ENCODE data around the gene S100PBP. TPM values are rescaled to one million over a fixed set of nuclear protein-coding genes. Genes with fewer than 3 reads are reported as not detected.
"Not testable (repeated sequence)": the region's sequence is repeated elsewhere in the genome, so short reads cannot be mapped to it uniquely, and the experiment has no call there.

S100PBP gene
- total RNA-seq, 1 experiment from 2014 or later, result 25.2 TPM

DNA sequence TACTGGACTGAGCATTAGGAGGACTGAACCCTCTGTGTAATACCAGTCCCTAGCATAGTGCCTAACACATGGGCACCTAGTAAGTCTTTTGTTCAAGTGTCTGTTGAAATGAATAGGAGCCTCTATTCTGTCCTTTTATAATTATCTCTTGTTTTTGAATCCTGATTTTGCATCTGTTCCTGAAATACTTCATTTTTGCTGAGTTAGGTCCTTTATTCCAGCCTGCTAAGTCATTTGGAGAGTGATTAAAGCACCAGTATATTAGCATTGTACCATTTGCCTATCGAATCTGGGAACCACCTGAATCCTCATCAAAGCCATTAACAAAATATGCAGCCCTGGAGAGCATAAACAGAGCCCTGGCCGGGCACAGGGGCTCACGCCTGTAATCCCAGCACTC, 32.6 kb upstream of the S100PBP start:
- no peak for DNase-seq (ENCODE audit: low spot score)

DNA sequence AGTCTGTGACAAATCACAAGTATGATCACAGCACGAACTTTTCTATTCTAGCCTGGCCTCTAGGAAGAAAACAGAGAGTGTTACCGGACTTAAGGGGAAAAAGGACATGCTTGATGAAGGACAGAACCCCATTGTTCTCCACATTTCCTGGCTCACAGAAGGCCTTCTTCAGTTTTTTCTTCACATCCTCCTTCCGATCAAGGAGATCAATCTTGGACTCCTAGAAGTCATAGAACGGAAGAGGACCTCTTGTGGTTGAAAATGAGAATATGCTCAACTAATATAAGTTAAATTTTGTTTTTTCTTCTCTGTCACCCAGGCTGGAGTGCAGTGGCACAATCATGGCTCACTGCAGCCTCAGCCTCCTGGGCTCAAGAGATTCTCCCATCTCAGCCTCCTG, 30.6 kb upstream of the S100PBP start:
- no peak for DNase-seq (ENCODE audit: low spot score)

DNA sequence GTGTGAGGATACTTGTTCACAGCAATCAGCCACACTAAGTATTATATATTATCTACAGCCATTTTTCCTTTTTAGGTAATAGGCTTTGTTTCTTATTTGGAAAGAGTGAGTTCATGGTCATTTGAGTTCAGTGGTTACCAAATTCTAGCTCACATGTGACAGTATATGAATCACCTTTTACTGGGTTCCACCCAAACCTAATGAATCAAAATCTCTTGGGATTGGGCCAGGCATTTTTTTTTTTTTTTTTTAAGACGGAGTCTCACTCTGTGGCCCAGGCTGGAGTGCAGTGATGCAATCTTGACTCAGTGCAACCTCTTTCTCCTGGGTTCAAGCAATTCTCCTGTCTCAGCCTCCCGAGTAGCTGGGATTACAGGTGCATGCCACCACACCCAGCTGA, 28.1 kb upstream of the S100PBP start:
- peak; percentile 54 for DNase-seq (ENCODE audit: low spot score)

DNA sequence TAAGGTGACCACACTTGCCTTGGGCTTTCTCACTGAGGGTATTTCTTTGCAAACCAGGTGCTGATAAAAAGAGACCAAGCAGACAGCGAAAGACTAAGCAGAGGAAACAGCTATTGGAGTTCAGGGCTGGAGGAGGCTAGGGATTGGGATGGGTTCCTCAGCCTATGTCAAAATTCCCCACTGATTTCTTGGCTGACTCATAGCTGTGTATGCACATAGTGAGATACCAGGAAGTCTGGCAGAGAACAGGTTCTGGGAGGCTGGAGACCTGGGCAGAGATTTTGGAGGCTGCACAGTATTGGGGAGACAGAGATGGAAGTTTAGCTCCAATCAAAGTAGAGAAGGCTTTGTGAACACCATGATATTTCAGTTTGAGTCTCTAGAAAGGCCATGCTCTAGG, 25.6 kb upstream of the S100PBP start:
- DNase-seq (ENCODE audit: low spot score), result no peak

DNA sequence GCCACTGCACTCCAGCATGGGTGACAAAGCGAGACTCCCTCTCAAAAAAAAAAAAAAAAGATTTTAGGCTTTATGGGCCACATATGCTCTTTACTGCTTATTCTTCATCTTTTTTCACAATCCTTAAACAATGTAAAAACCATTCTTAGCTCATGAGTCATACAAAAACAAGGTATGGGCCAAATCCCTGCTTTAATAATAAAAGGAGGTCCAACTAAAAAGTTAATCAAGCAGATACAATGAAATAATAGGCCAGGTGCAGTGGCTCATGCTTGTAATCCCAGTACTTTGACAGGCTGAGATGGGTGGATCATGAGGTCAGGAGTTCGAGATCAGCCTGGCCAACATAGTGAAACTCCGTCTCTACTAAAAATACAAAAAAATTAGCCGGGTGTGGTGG, 21.7 kb upstream of the S100PBP start:
- DNase-seq (ENCODE audit: low spot score), result not testable (repeated sequence)

DNA sequence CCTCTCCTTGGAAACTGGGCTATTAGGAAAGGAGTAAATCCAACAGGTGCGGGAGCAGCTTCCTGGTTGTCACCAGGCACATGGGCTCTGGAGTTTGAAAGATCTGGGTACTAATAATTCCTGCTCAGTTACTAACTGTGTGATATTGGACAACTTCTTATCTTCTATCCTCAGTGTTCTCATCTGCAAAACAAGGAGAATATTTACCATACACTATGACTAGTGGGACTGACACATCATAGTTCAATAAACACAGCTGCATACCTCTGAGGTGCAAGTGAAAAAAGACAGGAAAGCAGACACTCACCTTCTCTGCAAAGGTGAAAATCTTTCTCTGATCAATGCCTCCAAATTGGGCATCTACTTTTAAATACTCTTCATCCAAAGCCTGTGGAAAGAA, 20.0 kb upstream of the S100PBP start:
- DNase-seq (ENCODE audit: low spot score), result no peak

DNA sequence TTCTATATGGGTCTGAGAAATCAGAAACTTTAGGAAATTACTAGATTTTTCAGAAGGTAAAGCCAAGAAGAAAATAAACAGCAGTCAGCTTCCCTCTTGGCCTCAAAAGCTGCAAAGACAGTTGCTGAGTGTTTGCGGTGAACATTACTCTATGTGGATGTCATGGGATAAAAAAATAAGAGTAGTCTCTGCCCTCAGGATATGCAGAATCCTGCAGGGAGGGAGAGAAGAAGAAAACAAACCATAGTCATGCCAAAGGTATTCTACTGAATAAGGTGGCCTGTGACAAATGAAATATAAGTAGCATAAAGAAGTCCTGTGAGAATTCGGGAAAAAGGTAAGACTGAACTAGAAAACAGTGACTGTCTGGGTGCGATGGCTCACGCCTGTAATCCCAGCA, 19.3 kb upstream of the S100PBP start:
- peak; percentile 60 for DNase-seq (ENCODE audit: low spot score)

DNA sequence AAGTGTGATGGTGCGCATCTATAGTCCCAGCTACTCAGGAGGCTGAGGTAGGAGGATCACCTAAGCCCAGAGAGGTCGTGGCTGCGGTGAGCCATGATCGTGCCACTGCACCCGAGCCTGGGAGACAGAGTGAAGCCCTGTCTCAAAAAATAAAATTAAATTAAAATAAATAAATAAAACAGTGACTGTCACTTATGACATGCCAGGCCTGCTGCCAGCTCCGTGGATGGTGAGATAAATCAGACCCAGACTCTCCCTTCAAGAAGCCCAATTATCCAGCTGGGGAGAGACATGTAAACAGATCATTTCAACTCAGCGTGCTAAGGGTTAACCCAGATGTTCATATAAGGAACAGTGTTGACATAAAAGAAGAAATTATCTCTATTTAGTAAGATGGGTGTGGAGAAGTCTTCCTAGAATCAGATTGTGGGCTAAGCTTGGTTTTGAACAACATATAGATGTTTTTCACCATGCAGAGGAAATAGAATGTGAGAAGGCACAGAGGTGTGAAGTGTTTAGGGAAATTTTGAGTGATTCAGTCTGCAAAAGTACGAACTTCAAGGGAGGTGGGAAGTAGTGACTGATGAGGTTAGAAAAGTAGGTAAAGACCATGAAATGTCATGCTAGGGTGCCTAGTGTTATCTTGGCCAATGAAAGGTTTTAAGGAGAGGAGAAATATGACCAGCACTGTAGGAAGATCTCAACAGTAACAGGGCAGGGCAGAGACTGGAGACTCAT, 18.6 kb upstream of the S100PBP start:
- DNase-seq (ENCODE audit: low spot score), result no peak

DNA sequence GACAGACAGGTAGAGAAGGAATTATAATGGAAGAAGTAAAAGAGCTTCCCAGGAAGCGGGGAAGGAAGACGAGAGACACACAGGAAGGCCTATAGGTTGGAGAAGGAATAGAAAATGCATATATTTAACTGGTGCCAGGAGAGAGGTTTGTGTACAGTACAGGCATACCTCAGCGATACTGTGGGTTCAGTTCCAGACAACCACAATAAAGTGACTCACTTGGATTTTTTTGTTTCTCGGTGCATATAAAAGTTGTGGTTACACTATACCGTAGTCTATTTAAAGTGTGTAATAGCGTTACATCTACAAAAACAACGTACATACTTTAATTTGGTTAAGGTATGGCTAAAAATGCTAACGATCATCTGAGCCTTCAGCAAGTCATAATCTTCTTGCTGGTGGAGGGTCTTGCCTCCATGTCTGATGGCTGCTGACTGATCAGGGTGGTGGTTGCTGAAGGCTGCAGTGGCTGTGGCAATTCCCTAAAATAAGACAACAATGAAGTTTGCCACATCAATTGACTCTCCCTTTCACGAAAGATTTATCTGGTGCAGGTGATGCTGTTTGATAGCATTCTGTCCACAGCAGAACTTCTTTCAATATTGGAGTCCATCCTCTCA, 16.2 kb upstream of the S100PBP start:
- DNase-seq (ENCODE audit: low spot score), result peak; percentile 68

DNA sequence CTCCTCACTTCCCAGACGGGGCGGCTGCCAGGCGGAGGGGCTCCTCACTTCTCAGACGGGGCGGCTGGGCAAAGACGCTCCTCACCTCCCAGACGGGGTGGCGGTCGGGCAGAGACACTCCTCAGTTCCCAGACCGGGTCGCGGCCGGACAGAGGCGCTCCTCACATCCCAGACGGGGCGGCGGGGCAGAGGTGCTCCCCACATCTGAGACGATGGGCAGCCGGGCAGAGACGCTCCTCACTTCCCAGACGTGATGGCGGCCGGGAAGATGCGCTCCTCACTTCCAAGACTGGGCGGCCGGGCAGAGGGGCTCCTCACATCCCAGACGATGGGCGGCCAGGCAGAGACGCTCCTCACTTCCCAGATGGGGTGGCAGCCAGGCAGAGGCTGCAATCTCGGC, 13.0 kb upstream of the S100PBP start:
- DNase-seq (ENCODE audit: low spot score), result not testable (repeated sequence)

DNA sequence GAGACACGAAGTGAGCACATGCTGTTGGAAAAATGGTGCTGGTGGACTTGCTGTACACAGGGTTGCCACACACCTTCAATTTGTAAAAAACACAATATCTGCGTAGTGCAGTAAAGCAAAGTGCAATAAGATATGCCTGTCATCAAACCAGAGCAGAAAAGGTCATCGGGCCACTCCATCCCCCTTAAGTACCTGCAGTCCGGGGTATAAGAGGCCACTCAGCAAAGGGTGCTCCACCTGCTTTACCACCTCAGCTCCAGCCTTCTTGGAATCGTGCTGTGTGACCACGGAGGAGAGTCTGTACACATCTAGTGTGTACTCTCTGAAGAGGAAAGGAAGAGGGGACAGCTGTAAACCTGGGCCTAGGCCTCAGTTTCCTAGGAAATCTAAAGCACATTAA, 11.2 kb upstream of the S100PBP start:
- DNase-seq (ENCODE audit: low spot score), result no peak

DNA sequence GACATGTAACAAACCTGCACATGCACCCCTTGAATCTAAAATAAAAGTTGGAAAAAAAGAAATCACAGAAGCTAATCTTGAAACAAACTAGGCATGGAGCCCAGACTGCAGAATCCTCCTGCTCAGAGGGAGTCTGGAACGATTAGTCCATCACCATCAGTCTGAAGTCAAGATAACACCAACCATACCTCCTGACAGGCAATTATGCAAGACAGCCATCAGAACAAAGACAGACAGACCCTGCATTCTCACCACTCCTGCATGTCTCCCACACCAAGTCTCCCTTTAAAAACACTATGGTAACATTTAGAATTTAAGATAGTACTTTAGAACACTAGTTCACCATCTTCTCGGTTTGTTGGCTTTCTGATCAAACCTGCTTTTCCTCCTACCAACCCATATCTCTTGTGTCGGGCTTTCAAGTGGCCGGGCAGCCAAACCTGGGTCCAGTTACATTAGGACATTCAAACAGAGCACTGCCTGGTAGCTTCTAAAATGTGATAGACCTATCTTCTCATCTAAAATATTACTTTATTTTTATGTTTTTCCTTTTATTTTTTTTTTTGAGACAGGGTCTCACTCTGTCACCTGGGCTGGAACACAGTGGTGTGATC, 10.4 kb upstream of the S100PBP start:
- DNase-seq (ENCODE audit: low spot score), result no peak

DNA sequence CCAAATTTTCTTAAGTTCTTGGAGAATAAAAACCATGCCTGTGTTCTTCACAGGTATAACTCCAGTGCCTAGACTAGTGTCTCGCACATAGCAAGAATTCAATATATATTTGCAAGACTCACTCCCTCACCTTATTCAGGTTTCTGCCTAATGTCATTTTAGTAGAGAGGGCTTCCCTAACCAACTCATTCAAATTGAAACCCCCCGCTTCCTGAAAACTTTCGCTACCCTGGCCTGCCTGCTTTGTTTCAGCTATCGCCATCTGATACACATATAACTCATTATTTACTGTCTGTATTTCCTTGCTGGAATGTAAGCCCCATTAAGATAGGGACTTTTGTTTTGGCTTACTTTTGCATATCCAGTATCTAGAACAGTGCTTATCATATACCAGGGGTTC, 8.9 kb upstream of the S100PBP start:
- DNase-seq (ENCODE audit: low spot score), result no peak

DNA sequence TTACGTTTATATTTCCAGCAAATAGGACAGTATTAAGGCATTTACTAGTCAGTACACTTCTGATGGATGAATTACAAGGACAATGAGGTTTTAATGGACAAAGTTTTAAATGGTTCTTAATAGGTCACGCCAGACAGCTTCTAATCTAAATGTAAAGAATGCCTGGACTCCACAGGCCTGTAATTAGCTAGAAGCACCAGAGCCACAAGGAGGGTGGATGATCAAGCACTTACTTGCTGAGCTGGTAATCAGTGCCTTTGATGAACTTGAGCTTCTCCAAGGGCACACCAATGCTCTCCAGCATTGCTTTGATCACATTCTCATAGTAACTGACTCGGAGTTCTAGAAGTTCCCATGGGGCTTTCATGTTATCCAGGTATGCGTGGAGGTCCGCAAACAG, 7.1 kb upstream of the S100PBP start:
- DNase-seq (ENCODE audit: low spot score), result no peak

DNA sequence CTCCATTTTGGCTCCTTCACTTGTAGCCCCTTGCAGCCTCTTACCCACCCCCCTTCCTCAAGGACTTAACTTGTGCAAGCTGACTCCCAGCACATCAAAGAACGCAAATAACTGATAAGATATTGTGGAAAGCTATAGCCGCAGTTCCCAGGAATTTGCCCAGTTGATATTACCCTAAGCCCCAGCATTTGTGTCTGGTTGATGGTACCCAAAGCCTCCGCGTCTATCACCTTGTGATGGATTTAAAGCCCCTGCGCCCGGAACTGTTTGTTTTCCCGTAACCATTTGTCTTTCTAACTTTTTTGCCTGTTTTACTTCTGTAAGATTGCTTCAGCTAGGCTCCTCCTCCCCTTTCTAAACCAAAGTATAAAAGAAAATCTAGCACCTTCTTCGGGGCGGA, 6.2 kb upstream of the S100PBP start:
- no peak for DNase-seq (ENCODE audit: low spot score)

DNA sequence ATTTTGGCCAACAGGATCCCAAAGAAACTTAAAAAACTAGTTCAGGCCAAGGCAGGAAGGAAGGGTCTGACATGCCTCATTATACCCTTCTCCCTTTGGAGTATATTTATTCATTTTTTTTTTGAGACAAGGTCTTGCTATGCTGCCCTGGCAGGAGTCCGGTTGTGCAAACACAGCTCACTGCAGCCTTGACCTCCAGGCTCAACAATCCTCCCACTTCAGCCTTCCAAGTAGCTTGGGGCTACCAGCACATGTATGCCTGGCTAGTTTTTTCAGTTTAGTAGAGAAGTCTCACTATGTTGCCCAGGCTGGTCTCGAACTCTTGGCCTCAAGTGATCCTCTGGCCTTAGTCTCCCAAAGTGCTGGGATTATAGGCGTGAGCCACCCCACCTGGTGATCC, 5.5 kb upstream of the S100PBP start:
- no peak for DNase-seq (ENCODE audit: low spot score)

DNA sequence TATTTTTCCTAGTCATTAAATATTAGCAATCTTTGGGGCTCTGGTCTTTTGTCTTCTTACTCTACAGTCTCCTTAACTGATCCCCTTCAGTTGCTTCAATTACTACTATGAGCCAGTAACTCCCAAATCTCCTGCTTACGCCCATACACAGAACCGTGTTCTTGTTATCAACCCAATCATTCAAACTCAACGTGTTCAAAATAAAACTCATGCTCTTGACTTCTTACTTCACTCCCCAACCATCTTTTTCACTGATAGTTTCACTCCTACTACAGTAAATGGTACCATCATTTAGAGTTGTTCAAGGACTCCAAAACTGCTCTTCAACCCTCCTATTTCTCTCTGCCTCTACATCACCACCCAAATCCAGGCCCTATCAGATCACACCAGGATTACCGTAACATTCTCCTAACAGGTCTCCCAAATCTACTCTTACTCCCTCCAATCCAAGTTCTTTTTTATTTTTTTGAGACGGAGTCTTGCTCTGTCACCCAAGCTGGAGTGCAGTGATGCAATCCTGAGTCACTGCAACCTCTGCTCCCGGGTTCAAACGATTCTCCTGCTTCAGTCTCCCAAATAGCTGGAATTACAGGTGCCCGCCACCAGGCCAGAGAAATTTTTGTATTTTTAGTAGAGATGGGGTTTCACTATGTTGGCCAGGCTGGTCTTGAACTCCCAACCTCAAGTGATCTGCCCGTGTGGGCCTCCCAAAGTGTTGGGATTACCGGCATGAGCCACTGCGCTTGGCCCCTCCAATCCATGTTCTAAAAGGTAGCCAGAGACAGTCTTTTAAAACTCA, 3.3 kb upstream of the S100PBP start:
- DNase-seq (ENCODE audit: low spot score), result peak; percentile 17

DNA sequence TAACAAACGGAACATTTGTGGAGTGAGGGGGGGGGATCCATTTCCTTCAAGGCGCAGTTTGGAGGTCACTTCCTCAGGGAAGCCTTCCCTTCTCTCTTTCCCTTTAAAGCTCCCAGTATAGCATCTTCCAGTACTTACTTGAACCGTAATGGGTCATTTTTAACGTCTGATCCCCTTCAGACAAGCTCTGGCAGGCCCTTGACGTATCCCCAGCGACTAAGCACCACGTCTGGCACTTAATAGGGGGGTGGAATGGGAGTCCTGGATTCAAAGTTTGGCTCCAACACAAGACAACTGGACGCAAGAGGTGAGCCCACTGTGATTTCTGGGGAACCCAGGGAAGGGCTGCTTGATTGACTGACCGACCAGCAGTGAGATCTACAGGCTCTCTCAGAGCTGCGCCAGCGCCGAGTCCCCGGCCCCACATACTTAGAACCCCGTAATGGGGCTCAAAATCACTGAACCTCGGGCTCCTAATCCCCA, 736 bp upstream of the S100PBP start:
- DNase-seq (ENCODE audit: low spot score), result peak; percentile 18

DNA sequence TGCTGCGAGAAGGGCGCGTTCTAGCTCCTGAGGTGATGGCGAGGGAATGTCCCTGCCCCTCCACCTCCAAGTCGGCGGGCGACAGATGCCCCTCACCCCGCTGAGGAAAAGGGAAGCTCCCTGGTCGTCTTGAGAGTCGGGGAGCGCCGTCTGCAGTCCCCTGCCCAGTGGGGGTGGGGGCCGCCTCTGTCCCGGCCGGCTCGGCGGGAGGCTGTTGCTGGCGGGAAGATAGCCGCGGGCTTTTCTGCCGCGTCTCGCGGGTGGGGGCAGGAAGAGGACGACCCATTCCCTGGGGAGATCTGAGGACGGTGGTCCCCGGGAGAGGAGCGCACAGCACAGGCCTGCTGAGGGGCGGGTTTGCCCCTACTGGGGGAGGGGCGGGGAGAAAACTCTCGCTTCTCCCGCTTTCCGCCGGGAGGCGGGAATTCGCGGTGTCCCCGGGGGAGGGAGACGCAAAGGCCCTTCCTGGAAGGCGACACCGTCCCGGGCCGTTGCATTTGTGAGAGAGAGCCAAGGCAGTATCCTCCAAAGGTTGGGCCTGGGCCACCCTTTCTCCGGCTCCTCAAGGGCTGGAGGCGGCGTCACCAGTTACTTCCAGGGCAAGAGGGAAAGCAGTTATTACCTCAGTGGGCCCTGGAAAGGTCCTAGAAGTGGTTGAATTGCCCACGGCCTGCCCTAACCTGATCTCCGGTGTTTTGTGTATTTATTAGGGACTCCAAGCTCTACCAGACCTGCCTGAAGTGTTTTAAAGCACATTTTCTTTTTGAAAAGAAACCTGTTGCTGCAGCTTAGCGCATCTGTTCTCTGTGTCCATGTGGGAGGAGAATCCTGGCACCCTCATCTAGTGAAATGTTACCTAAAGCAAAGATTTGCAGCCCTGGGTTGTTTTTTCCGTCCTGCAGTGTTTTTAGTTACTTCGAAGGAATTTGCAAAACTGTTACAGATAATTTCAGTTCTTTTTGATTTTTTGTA, 648 bp downstream of the S100PBP start:
- peak; percentile 64 for DNase-seq (ENCODE audit: low spot score)

DNA sequence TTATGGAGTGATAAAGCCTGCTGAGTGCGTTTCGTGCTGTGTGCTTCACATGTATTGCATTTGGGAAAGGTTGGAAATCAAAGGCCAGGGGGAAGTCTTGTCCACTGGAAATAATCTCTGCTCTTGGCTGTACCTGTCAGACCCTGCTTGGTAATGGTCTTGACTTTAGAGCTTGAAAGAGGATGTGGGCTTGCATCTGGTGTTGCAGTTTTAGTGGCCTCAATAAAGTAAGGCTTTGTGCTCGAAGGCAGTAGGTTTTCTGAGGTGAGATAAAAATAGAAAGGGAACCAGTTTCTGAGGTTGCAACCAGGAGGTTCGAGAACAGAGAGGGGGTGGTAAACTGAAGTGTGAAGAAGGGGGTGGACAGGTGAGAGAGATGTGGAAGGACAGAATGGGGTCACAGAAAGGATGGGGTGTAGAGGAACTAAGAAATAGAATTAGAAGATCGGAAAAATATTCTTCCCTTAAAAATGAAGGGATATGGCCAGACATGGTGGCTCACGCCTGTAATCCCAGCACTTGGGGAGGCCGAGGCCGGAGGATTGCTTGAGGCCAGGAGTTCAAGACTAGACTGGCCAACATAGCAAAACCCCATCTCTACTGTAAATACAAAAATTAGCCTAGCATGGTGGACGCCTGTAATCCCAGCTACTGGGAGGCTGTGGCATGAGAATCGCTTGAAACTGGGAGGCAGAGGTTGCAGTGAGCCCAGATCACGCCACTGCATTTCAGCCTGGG, 1.5 kb downstream of the S100PBP start:
- DNase-seq (ENCODE audit: low spot score), result no peak
